Right lobe of liver (tissue), 6 donors: ENCODE measurements around the gene TRAIP. TPM values are rescaled to one million over a fixed set of nuclear protein-coding genes. Genes with fewer than 3 reads are reported as not detected.

Experiments used
- ATAC-seq, 4 donors: fragments of 200-7000 bp; cut with Tn5 transposase; one replicate each; pipeline ENCODE4 v1.9.1; 2020; ENCODE audit warnings: mild to moderate bottlenecking in 4 of 4, moderate library complexity in 4 of 4
- DNase-seq, 3 donors: peaks; one replicate each; pipeline ENCODE4 v3.0.0-alpha.2; 2020
- H3K27ac ChIP-seq, 3 donors: fragments of 200-600 bp; one replicate each; pipeline ENCODE4 v1.8.0; 2022
- H3K27me3 ChIP-seq, 2 donors: fragments of 200-600 bp; one replicate each; pipeline ENCODE4 v1.8.0; 2022
- H3K36me3 ChIP-seq, 4 donors: fragments of 200-600 bp; sonication (generic) in 1 of 4; one replicate each; pipeline versions ENCODE4 v1.5.1 to v1.8.0; 2017 to 2022; ENCODE audit warnings: control low read depth in 1 of 4
- H3K4me1 ChIP-seq, 4 donors: fragments of 200-600 bp; sonication (generic) in 1 of 4; one replicate each; pipeline versions ENCODE4 v1.5.1 to v1.8.0; 2017 to 2022; ENCODE audit warnings: control low read depth in 1 of 4
- H3K4me3 ChIP-seq, 3 donors: fragments of 200-600 bp; one replicate each; pipeline ENCODE4 v1.8.0; 2022
- H3K9me3 ChIP-seq, 4 donors: fragments of 200-600 bp; sonication (generic) in 1 of 4; one replicate each; pipeline versions ENCODE4 v1.5.1 to v1.8.0; 2017 to 2022; ENCODE audit warnings: control low read depth in 1 of 4
- CTCF ChIP-seq, 4 donors: fragments of 200-600 bp in 3 of 4; fragments of 450-650 bp in 1 of 4; IDR thresholded peaks; one replicate each; pipeline versions ENCODE4 v1.5.1 to v1.8.0; 2016 to 2022; ENCODE audit warnings: antibody characterized with exemption in 4 of 4, mild to moderate bottlenecking in 2 of 4
- POLR2A ChIP-seq: fragments of 450-650 bp; IDR thresholded peaks from one replicate; pipeline ENCODE4 v1.6.1; 2017; ENCODE audit warnings: antibody characterized with exemption, mild to moderate bottlenecking
- WGBS: methylation state at CpG from one replicate; pipeline ENCODE4 v1.1.6; 2018; ENCODE audit warnings: low coverage, low lambda C conversion rate; ENCODE audit not compliant: insufficient coverage; ENCODE audit errors: missing lambda C conversion rate; 5-methylcytosine and 5-hydroxymethylcytosine counted together
- intact Hi-C, 2 donors: fragments of 100-400 bp; cut with DNase I; formaldehyde crosslinking; loops; one replicate each; pipeline versions ENCODE4 v1.11.2 to v1.14.1; 2022
- total RNA-seq, 6 experiments: library from RNA; depleted of rRNA in 2 of 6; stranded (reverse); fragments of >200 nt in 2 of 6; fragmentation: NEBNext Ultra II Directional in 3 of 6; extraction: Animal tissue kit (Norgen Biotek cat#: 25700) in 3 of 6; gene quantifications; one replicate each; pipeline versions ENCODE4 v1.1.0 to v1.2.4, GENCODE V29; 2016 to 2023
- donor health status: DM: no; HTN: yes; CAD: no.
- donor health status: DM: no; HTN: no; CAD: no.
- donor health status: DM: no; HTN: no; CAD: no.
- donor health status: DM: no; HTN: yes; CAD: no.
- donor health status: DM: no; HTN: yes; CAD: no.

TRAIP gene
- total RNA-seq, 6 experiments from 2014 or later: 0.55 to 3.1 (median 0.98) TPM

- intact Hi-C loops: loop anchor here in 1 of 2 donors (10.0 kb wide), 1 partner anchor 97 kb away; the partner anchor contains the start of gene MST1R
These were observed 48.8 kb downstream of the TRAIP start for GRCh38 chr3:49807431-49808114.

GRCh38 chr3:49806850-49807249 lies 49.5 kb downstream of the TRAIP start:
- no peak for TF ChIP-seq CTCF (IDR thresholded peaks at IDR 0.05)
- no peak for TF ChIP-seq POLR2A
- H3K9me3 ChIP-seq: no peaks in the 10 kb centered on the region
- H3K27ac ChIP-seq: no peak overlapping the region
- H3K27me3 ChIP-seq: no peaks in the 10 kb centered on the region
- H3K4me1 ChIP-seq: peaks cover 0 to 12% (median 0%) of the 10 kb centered on the region in 4 donors
- H3K36me3 ChIP-seq: peaks cover 0 to 6% (median 0%) of the 10 kb centered on the region in 4 donors
- DNase-seq: no peak
- intact Hi-C loops: loop anchor here in 1 of 2 donors (10.0 kb wide), 1 partner anchor 98 kb away; the partner anchor contains the start of gene MST1R
- no peak for ATAC-seq
- H3K4me3 ChIP-seq: no peak overlapping the region
- no CpG with 5 or more reads among the region's 2 CpGs for WGBS

More at GRCh38 chr3:49807431-49808114, 48.8 kb downstream of the TRAIP start:
- ATAC-seq (no peak), DNase-seq (peak in 1 of 3 donors; percentile 52)
- Histone ChIP-seq H3K4me3 (no peak overlapping the region), H3K9me3 (no peaks in the 10 kb centered on the region), H3K27me3 (no peaks in the 10 kb centered on the region), H3K27ac (no peak overlapping the region), H3K4me1 (peaks cover 0 to 12% (median 0%) of the 10 kb centered on the region in 4 donors), H3K36me3 (peaks cover 0 to 6% (median 0%) of the 10 kb centered on the region in 4 donors)
- TF ChIP-seq CTCF (IDR thresholded peaks at IDR 0.05) (no peak), POLR2A (no peak)
- 60% methylated on average over 1 of the region's 13 CpGs for WGBS

GRCh38 chr3:49805897-49806701 lies 50.3 kb downstream of the TRAIP start:
- H3K36me3 ChIP-seq: peaks cover 0 to 6% (median 0%) of the 10 kb centered on the region in 4 donors
- H3K27me3 ChIP-seq: no peaks in the 10 kb centered on the region
- WGBS: 67% methylated on average over 3 of the region's 11 CpGs
- H3K9me3 ChIP-seq: no peaks in the 10 kb centered on the region
- DNase-seq (peak in 2 of 3 donors; percentile 56 to 67), ATAC-seq (peak in 3 of 4 donors; percentile 8 to 33 (median 31))
- H3K27ac ChIP-seq: peak overlapping the region; percentile 50 to 83 (median 70)
- TF ChIP-seq POLR2A (no peak), CTCF (IDR thresholded peaks at IDR 0.05) (no peak)
- H3K4me3 ChIP-seq: no peak overlapping the region
- intact Hi-C loops: loop anchor here in 1 of 2 donors (10.0 kb wide), 1 partner anchor 99 kb away; the partner anchor contains the start of gene MST1R
- H3K4me1 ChIP-seq: peaks cover 0 to 12% (median 0%) of the 10 kb centered on the region in 4 donors

- Histone ChIP-seq H3K27me3 (no peaks in the 10 kb centered on the region), H3K4me3 (no peak overlapping the region), H3K36me3 (peaks cover 0 to 6% (median 0%) of the 10 kb centered on the region in 4 donors), H3K9me3 (no peaks in the 10 kb centered on the region), H3K27ac (peak overlapping the region; percentile 50 to 83 (median 70)), H3K4me1 (peaks cover 0 to 12% (median 0%) of the 10 kb centered on the region in 4 donors)
- intact Hi-C loops: loop anchor here in 1 of 2 donors (10.0 kb wide), 1 partner anchor 99 kb away; the partner anchor contains the start of gene MST1R
- TF ChIP-seq POLR2A (no peak), CTCF (IDR thresholded peaks at IDR 0.05) (no peak)
- WGBS: 50% methylated on average over 2 of the region's 3 CpGs
- peak in 3 of 4 donors; percentile 3 to 13 (median 9) for ATAC-seq
- peak in 1 of 3 donors; percentile 58 for DNase-seq
These were observed 51.0 kb downstream of the TRAIP start for GRCh38 chr3:49805367-49805782.
